NK-92 (cell line): ENCODE measurements around the gene TBCD.
"Not testable (repeated sequence)": the region's sequence is repeated elsewhere in the genome, so short reads cannot be mapped to it uniquely, and the experiment has no call there.

Experiments used
- DNase-seq: peaks from one replicate; lab custom pipeline; 2025; ENCODE audit not compliant: unreplicated experiment; lab: John Stamatoyannopoulos, UW

Gene TBCD

DNA sequence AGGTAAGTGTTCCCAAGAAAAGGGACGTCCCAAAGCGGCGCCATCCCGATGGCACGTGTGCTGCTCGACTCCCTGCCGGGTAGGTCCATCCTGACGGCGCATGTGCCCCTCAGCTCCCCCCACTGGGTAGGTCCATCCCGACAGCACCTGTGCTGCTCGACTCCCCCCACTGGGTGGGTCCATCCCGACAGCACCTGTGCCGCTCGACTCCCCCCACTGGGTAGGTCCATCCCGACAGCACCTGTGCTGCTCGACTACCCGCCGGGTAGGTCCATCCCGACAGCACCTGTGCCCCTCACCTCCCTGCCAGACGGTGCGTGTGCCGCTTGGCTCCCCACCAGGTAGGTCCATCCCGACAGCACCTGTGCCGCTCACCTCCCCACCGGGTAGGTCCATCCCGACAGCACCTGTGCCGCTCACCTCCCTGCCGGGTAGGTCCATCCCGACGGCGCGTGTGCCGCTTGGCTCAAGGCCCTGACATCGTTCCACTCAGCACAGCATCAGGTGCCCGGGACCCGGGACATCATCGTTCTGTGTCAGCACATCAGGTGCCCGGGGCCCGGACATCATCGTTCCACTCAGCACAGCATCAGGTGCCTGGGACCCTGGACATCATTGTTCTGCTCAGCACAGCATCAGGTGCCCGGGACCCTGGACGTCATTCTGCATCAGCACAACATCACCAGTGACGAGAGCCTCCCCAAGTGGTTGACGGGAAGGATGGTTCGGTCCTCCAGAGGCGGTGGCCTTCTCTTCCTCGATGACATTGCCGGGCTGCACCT lies 22.2 kb upstream of the TBCD start:
- no peak for DNase-seq

DNA sequence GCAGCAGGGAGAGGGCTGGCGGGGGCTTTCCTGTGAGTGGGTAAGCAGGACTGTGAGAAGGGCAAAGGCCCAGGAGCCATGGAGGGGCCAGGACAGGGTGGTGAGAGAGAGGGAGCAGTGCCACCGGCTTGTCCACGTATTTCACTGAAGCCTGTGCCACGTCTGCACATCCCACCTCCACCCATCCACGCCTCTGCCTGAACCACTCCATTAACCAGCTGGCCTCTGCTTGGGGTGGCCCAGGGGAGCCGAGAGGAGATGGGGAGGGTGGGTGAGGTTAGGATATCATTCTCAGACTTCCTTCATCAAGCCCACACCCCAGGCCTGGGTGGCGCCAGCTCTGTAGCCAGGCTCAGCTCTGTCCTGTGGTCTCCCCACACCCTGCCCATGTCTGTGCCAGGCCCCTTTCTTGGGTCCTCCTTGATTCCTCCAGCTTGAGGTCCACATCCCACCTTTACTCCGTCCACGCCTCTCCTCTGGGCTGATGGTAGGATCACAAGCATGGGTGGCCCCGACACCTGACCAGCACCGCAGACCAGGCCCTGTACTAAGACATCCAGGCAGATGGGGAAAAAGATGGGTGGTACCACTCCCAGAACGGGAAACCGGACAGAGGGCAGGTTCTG lies 19.6 kb upstream of the TBCD start:
- no peak for DNase-seq

DNA sequence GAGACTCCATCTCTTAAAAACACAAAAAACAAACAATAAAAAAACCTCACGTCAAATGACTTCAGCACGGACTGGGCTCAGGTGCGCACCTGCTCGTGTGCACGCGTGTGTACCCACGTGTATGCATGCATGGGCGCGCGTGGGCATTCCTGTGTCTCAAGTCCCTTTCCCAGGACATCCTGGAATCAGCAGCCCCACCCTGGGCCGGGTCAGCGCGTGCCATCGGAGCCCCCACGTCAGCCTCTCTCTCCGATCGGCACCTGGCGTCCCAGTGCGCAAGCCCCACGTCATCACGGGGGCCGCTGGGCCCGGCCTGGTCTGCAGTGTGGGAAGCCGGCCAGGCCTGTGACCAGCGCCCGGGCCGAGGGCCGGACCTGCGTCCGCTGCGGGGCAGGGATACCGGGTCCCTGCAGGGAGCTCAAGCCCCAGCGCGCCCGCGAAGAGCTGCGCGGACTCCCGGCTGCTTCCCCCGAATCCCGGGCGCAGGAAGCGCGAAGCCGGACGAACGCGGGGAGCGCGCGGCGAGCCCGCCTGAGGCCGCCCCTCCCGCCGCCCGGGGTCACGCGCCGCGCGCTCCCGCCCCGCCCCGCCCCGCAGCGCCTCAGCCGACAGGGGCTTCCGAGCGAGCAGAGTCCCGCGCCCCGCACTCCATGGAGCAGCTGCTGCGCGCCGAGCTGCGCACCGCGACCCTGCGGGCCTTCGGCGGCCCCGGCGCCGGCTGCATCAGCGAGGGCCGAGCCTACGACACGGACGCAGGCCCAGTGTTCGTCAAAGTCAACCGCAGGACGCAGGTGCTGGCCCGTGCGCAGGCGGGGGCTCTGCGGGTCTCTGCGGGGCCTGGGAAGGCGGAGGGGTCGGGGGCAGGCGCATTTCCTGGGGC lies 16.6 kb upstream of the TBCD start, which contains the start of gene FN3K:
Gene FN3K (plus strand): TSS at position 629 of the 880 bp plus-strand sequence. CDS start 22 bp downstream, at position 651.
- DNase-seq = no peak

DNA sequence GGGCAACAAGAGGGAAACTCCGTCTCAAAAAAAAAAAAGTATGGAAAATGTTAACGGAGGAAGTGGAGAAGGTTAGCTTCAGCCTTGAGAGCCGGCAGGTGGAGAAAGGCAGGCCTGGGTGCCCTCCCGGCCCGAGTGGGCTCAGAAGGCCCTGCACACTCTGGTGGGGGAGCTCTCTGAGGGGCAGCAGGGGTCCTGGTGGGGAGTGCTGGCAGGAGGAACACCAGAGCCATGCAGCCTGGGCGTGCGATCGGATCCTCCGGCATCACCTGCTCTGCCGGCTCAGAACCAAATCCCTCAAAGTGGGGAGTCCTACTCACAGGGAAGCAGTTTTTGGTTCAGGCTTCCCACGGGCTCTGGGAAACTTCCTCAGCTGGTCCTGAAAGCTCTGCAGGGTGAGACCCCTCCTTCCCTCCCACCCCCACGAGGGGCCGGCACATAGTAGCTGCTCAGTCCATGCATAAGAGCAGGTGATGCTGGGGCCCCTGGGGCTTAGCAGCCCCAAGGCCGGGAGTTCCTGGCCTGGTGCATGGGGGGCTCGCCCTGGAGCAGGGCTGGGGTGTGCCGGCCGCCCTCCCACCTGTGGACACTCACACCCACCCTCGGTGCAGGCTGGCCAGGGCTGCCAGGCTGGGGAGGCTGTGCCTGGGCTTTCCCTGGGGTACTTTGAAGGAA lies 15.2 kb upstream of the TBCD start:
- DNase-seq = no peak

DNA sequence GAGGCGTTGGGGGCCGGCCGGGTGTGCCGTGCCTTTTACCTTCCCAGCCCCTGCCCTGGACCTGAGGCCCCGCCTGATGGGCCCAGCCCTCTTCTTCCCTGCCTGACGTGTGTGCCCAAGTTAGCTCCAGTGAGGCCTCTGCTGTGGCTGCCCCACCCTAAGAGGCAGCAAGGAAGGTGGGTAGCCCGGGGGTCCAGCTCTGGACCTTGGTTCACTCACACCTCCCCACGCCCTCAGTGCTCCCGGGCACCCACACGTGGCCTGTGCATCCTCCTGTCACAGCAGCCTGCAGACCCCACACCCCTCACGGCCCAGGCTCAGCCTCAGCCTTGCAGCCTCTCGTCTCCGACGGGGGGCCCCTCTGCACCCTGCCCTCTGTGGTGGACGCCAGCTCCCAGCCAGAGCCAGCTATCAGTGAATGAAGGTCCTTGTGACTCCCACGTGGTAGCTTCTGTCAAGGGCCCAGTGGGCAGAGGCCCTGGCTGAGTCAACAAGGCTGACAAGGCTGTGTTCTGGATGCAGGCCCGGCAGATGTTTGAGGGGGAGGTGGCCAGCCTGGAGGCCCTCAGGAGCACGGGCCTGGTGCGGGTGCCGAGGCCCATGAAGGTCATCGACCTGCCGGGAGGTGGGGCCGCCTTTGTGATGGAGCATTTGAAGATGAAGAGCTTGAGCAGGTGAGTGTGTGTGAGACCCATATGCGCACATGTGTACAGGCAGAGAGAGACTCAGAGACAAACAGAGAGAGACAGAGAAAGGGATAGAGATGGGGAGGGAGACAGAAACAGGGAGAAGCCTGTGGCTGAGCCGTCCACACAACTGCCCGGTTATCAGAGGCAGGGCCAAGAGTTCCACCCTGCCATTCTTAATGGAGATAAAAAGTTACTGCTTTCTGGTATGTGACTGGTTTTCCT lies 13.6 kb upstream of the TBCD start:
- no peak for DNase-seq

DNA sequence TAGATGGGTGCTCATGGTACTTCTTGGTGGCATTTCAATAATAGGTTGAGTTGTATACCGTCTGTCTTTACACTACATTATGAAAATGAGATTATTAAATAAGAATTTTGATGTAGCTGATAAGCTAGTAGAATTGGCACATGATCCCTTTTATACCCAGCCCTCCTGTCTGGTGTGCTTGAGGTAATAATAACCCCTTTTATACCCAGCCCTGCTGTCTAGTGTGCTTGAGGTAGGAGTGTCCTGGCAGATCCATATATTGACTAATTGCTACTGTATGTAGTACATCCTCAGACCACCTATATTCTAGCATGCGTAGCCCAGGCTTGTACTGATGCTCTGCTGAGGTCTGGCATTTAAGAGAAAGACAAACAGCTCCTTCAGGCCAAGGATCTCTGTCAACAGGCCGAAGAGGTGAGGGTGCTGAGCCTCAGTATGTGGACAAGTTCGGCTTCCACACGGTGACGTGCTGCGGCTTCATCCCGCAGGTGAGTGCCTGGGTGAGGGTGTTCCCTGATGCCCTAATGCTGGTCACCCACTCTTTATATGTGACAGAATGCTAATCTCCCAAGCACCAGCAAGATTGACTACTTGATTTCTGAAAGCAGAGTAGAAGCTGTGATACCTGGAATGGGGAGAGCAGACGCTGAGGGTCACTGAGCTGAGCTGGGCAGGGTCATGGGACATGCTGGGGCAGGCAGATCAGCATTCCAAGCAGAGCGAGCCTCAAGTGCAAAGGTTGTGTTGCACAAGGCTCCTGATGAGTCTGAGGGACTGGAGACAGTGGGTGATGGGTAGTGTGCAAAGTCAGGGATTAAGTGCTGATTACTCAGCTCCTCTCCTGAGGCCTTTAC lies 10.7 kb upstream of the TBCD start:
- no peak for DNase-seq

DNA sequence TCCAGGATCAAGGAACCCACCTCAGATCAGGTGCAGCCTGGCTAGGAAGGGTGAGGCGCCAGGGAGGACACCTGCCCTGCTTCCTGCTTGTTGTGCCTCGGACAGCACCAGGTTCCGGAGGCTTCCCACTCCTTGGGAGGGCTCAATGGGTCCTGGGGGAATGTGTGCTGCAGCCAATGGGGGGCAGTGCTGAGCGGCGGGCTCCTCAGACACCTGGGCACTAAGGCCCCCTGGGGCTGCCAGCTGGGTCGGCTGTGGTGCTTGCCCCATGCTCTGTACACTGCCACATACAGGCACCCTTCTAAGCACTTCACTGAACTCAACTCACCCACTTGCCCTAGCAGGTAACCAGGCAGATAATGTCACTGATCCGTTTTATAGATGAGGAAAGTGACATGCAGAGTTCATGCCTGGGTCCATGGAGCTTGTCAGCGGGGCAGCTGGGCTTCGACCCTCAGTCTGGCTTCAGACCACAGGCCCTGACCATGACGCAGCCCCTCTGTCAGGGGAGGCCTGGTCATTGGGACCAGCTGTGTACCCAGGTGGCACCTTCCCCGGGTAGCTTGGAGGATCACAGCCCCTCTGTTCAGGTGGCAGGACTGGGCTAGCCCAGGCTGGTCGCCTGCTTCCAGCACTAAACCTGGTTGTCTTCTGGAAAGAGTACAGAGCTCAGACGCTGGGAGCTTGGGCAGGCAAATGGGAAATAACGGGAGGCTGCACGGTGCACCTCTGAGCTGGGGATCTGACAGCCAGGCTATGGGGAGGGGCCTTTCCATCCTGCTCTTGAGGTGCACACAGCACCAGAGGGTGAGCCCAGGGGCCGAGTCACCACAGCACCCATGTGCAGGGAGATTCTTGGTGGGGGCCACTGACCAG lies 8.3 kb upstream of the TBCD start:
- no peak for DNase-seq

DNA sequence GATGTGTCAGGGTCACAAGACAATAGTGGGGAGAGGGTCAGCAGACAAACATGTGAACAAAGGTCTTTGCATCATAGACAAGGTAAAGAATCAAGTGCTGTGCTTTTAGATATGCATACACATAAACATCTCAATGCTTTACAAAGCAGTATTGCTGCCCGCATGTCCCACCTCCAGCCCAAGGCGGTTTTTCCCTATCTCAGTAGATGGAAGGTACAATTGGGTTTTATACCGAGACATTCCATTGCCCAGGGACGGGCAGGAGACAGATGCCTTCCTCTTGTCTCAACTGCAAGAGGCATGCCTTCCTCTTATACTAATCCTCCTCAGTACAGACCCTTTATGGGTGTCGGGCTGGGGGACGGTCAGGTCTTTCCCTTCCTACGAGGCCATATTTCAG lies 7.1 kb upstream of the TBCD start:
- DNase-seq = not testable (repeated sequence)

DNA sequence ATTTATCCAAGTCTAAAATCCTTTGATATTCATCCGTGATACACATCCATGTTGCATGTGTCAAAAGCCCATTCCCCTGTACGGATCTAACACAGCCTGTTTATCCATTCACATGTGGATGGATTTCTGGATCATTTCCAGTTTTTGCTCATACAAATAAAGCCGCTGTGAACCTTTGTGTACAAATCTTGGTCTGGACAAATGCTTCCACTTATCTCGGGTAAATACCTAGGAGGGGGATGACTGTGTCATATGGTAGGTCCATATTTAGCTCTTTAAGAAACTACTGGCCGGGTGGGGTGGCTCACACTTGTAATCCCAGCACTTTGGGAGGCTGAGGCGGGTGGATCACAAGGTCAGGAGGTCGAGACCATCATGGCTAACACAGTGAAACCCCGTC lies 6.3 kb upstream of the TBCD start:
- DNase-seq = no peak

DNA sequence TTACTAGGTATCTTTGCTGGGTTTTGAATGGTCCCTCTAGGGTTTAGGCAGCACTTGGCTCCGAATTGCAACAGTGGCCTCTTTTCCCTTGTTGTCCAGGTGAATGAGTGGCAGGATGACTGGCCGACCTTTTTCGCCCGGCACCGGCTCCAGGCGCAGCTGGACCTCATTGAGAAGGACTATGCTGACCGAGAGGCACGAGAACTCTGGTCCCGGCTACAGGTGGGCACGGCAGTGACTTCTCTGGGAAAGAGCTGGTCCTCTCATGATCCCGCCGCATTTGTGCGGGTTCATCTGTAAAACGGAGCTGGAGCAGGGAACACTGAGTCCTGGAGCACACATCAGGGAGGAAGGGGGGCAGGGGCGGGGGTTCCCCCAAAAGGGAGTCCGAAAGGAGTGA lies 3.1 kb upstream of the TBCD start:
- DNase-seq = no peak

DNA sequence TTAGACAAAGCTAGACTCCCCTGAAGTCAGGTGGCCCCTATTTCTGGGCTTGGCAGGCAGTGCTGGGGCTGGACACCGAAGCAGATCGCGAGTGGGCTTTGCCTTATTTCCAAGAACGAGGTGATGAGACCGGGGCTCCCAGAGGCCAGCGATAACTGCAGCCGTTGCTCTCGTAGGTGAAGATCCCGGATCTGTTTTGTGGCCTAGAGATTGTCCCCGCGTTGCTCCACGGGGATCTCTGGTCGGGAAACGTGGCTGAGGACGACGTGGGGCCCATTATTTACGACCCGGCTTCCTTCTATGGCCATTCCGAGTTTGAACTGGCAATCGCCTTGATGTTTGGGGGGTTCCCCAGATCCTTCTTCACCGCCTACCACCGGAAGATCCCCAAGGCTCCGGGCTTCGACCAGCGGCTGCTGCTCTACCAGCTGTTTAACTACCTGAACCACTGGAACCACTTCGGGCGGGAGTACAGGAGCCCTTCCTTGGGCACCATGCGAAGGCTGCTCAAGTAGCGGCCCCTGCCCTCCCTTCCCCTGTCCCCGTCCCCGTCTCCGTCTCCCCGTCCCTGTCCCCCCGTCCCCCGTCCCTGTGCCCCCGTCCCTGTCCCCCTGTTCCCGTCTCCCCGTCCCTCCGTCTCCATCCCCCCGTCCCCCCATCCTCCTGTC lies 1.5 kb upstream of the TBCD start:
- DNase-seq = no peak

DNA sequence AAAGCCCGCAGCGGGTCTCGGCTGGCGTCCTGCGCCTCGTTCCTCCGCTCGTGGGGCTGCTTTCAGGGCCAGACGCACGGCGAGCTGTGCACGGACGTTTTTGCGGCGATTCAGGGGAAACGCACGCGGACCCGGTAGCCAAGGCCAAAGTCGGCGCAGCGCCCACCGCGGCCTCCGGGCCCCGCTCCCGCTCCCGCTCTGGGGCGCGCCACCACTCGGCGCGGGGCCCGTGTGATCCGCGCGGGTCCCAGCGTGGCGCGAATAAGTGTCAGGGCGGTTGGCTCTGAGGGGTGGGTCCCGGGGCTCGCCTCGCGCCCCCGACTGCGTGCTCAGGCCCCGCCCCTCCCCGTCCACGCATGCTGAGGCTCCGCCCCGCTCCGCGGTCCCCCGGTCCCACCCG lies 694 bp upstream of the TBCD start:
- no peak for DNase-seq

DNA sequence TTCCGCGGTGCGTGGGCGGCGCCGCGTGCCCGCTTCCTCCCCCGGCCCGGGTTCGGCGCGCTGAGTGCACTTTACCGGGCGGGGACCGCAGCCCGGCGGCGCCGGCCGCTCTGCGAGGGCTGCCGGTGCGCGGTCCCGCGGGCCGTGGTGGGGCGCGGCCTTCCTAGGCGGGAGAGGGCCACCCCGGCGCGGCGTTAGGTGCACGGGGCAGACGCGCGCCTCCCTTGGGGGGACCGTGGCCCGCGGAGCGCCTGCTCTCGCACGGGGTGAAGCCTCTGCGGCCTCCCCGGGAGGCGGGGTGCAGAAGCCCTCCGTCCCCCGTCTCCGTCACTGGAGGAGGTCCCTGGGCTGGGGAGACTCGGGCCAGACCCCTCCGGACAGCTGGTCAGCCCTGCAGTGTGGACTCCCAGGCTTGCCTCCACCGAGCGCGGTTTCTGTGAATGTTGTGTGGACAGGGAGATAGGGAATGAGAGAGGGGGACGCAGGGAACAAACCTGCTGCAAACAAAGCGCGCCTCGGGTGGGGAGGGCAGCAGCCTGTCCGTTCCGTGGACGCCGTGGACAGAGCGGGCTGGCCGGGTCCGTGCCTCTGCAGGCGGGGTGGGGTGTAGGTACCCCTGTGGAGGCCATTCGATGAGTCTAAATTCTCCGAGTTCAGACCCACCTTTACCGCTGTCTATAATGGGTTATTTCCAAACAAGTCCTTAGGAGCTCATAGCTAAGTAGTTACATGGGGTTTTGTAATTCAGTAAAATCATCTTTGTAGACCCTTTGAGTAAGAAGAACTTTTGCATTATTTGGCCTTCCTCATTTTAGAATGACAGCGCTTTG lies 721 bp downstream of the TBCD start:
- DNase-seq = no peak

DNA sequence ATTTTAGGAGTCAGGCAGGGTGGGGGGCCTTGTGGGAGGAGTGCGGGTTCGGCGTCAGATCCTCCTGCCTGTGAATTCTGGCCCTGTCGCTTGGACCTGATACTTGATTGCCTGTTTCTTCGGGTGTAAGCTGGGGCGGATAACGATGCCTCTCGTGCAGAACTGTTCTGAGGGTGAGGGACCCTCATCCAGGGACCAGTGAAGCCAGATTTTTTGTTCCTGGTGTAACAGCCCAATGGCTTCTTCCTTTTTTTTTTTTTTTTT lies 1.3 kb downstream of the TBCD start:
- DNase-seq = no peak

DNA sequence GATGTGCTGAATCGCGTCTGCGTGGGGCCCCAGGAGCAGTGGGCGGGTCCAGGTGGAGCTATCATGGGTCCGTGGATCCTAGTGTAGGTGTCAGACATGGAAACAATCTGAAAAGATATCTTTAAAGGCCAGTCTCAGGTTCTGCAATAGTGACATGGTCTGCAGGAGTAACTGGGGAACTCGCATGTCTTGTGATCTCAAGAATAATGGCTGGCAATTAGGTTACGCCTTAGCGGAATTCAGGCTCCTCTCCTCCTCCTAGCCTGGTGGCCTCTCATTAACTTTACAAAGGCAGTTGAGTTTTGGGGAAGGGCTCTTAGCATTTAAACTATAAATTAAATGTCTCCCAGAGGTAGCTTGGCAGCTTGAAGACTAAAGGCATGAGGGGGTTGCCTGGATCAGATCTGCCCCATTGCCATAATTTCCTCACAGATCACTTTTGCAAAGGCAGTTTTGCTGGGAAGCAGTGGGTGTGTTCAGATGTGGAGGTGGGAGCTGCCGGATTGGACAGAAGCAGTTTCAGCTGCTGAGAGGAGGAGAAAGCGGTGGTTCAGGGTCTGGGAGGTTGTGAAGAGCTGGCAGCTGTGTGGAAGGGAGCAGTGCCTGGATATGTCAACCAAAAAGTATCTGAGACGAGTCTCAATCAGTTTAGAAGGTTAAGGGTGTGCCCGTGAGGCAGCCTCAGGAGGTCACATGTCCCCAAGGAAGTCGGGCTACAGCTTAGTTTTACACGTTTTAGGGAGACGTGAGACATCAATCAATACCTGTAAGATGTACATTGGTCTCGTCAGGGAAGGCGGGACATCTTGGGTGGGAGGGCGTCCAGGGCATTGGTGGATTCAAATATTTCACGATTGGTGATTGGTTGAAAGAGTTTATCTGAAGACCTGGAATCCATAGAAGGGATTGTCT lies 2.7 kb downstream of the TBCD start:
- DNase-seq = no peak

DNA sequence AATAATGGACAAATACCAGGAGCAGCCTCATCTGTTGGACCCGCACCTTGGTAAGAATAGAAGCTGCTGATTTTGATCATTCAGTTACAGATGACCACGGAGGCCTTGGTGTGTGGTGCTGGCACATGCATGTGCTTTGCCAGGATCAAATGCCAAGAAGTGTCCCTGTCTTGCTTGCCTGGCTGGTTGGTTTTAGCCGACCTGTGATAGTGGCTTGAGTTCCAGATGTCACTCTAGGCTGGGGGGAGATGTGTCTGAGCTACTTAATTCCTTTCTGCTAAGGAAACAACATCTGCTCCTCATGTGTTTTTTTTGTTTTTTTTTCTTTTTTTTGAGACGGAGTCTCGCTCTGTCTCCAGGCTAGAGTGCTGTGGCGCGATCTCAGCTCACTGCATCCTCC lies 4.3 kb downstream of the TBCD start:
- DNase-seq = no peak
